GM18861 (cell line): ENCODE results near the gene NPRL2.

ENCODE experiments used
- ATAC-seq: cut with Tn5 transposase; IDR thresholded peaks from one replicate; pipeline ENCODE4 v1.9.1; 2021; ENCODE audit not compliant: unreplicated experiment

The NPRL2 gene

GRCh38 chr3:50373146-50374051 is 22.8 kb upstream of the NPRL2 start:
- ATAC-seq: no peak

GRCh38 chr3:50372349-50372748 is 21.8 kb upstream of the NPRL2 start:
- ATAC-seq: no peak

GRCh38 chr3:50371133-50371685 is 20.6 kb upstream of the NPRL2 start:
- no peak for ATAC-seq

GRCh38 chr3:50370594-50370993 is 20.0 kb upstream of the NPRL2 start:
- ATAC-seq: no peak

- no peak for ATAC-seq
Measured at GRCh38 chr3:50369012-50369670, 18.6 kb upstream of the NPRL2 start.

- no peak for ATAC-seq
Measured at GRCh38 chr3:50365842-50366220, 15.3 kb upstream of the NPRL2 start.

GRCh38 chr3:50365080-50365841 is 14.7 kb upstream of the NPRL2 start:
- peak; percentile 70 for ATAC-seq

GRCh38 chr3:50364573-50365079 is 14.1 kb upstream of the NPRL2 start:
- no peak for ATAC-seq

GRCh38 chr3:50359760-50360110 is 9.2 kb upstream of the NPRL2 start:
- ATAC-seq: no peak

GRCh38 chr3:50358911-50359759 is 8.6 kb upstream of the NPRL2 start, which contains the start of gene TMEM115:
Gene TMEM115, minus strand, starts transcription at chr3:50359521. Its CDS starts 458 bp downstream, at chr3:50359063.
- ATAC-seq: peak; percentile 94

GRCh38 chr3:50358355-50358910 is 7.9 kb upstream of the NPRL2 start:
- ATAC-seq: no peak

GRCh38 chr3:50357481-50357880 is 6.9 kb upstream of the NPRL2 start:
- no peak for ATAC-seq

GRCh38 chr3:50356553-50356952 is 6.0 kb upstream of the NPRL2 start:
- no peak for ATAC-seq

GRCh38 chr3:50355829-50356552 is 5.4 kb upstream of the NPRL2 start:
- ATAC-seq: no peak

GRCh38 chr3:50354850-50355249 is 4.3 kb upstream of the NPRL2 start:
- ATAC-seq: no peak

- no peak for ATAC-seq
Measured at GRCh38 chr3:50354186-50354764, 3.7 kb upstream of the NPRL2 start.

GRCh38 chr3:50353245-50354004 is 2.9 kb upstream of the NPRL2 start:
- no peak for ATAC-seq

- ATAC-seq: no peak
Measured at GRCh38 chr3:50352781-50353180, 2.2 kb upstream of the NPRL2 start.
